GM12878 (cell line): ENCODE data around the gene NR1I3. TPM values are rescaled to one million over a fixed set of nuclear protein-coding genes. Genes with fewer than 3 reads are reported as not detected.

Source experiments
- ATAC-seq: fragments of 200-7000 bp; cut with Tn5 transposase; 3 replicates; pipeline ENCODE4 v1.9.1; 2020; ENCODE audit warnings: mild to moderate bottlenecking, moderate library complexity
- BruUV-seq: library from RNA; stranded (reverse); fragments of 400-500 nt; replicated peaks from 2 replicates; lab custom pipeline; 2021; lab: Mats Ljungman, UMichigan
- CTCF ChIA-PET: fragments of 300-600 bp; sonication (Branson Sonifier 250); formaldehyde crosslinking; extraction: SDS; loops from one replicate; lab custom pipeline; 2021; ENCODE audit warnings: inconsistent platforms; lab: Yijun Ruan, JAX
- POLR2A ChIA-PET: fragments of 350-600 bp; formaldehyde crosslinking; extraction: SDS; loops from one replicate; lab custom pipeline; 2021; ENCODE audit warnings: inconsistent platforms; lab: Charles Lee
- RAD21 ChIA-PET: fragments of 300-600 bp; sonication (Branson Sonifier 250); formaldehyde crosslinking; loops from one replicate; lab custom pipeline; 2023; ENCODE audit warnings: antibody characterized with exemption; ENCODE audit not compliant: unreplicated experiment; lab: Charles Lee
- SMC1A ChIA-PET: fragments of 300-600 bp; sonication (Branson Sonifier 250); formaldehyde crosslinking; loops from one replicate; lab custom pipeline; 2023; ENCODE audit not compliant: unreplicated experiment, uncharacterized antibody; lab: Charles Lee
- DNase-seq: peaks from one replicate; pipeline ENCODE4 v3.0.0-alpha.2; 2011; ENCODE audit warnings: low read depth, low spot score
- FAIRE-seq: peaks from 3 replicates; lab custom pipeline; 2011; peaks lifted over from hg19 to GRCh38; lab: Jason Lieb, UNC
- H2AFZ ChIP-seq: 2 replicates; pipeline ENCODE4 v1.6.0; 2011; ENCODE audit warnings: low read depth, low read length, control low read depth; ENCODE audit not compliant: control insufficient read depth
- H3K27ac ChIP-seq: 2 replicates; pipeline ENCODE4 v1.5.1; 2011; ENCODE audit warnings: control low read depth; ENCODE audit not compliant: control insufficient read depth, insufficient read depth
- H3K27me3 ChIP-seq, 2 experiments: replicated peaks in 1 of 2; 2 replicates each; pipeline versions ENCODE4 v1.6.0 to v1.6.1; 2011; ENCODE audit warnings: low read length in 1 of 2; ENCODE audit not compliant: control insufficient read depth in 2 of 2, insufficient read depth in 2 of 2
- H3K36me3 ChIP-seq, 2 experiments: 2 replicates each; pipeline ENCODE4 v1.5.1; 2011; ENCODE audit warnings: low read length in 1 of 2; ENCODE audit not compliant: control insufficient read depth in 2 of 2, insufficient read depth in 2 of 2
- H3K4me1 ChIP-seq: 2 replicates; pipeline ENCODE4 v1.6.1; 2011; ENCODE audit warnings: mild to moderate bottlenecking, low read length, moderate library complexity, mixed read lengths; ENCODE audit not compliant: control insufficient read depth, insufficient read depth
- H3K4me2 ChIP-seq: 2 replicates; pipeline ENCODE4 v1.6.0; 2011; ENCODE audit warnings: control low read depth; ENCODE audit not compliant: control insufficient read depth, insufficient read depth
- H3K4me3 ChIP-seq: fragments of 200-600 bp; sonication (generic); 2 replicates; pipeline ENCODE4 v1.5.1; 2016
- H3K79me2 ChIP-seq: 2 replicates; pipeline ENCODE4 v1.6.0; 2011; ENCODE audit warnings: low read length; ENCODE audit not compliant: control insufficient read depth, insufficient read depth
- H3K9ac ChIP-seq: 2 replicates; pipeline ENCODE4 v1.8.0; 2011; ENCODE audit warnings: low read length, control low read depth, mixed read lengths; ENCODE audit not compliant: control insufficient read depth, insufficient read depth
- H3K9me3 ChIP-seq: replicated peaks from 3 replicates; pipeline ENCODE4 v1.5.1; 2011; ENCODE audit warnings: mild to moderate bottlenecking, low read length; ENCODE audit not compliant: control insufficient read depth, insufficient read depth
- H4K20me1 ChIP-seq: 2 replicates; pipeline ENCODE4 v1.6.0; 2011; ENCODE audit not compliant: control insufficient read depth, insufficient read depth
- CBFB ChIP-seq: IDR thresholded peaks from 2 replicates; pipeline ENCODE4 v1.6.1; 2016; ENCODE audit warnings: antibody characterized with exemption, low read depth
- CEBPB ChIP-seq, 2 experiments: fragments of 150-350 bp in 1 of 2; IDR thresholded peaks; 2 replicates each; pipeline ENCODE4 v1.6.1; 2012 to 2014; ENCODE audit warnings: low read depth in 2 of 2, low read length in 2 of 2, borderline replicate concordance in 1 of 2, inconsistent platforms in 1 of 2
- CHD1 ChIP-seq: IDR thresholded peaks from 2 replicates; pipeline ENCODE4 v1.6.1; 2012; ENCODE audit warnings: low read depth, low read length, improper control_type of control experiment
- CREM ChIP-seq: IDR thresholded peaks from 2 replicates; pipeline ENCODE4 v1.6.1; 2014; ENCODE audit warnings: antibody characterized with exemption, low read depth
- ETV6 ChIP-seq, 2 experiments: fragments of 450-650 bp in 1 of 2; IDR thresholded peaks in 1 of 2; conservative IDR thresholded peaks in 1 of 2; 2 replicates each; pipeline ENCODE4 v1.6.1; 2014; ENCODE audit warnings: antibody characterized with exemption in 1 of 2, borderline replicate concordance in 1 of 2, low read depth in 1 of 2, mild to moderate bottlenecking in 1 of 2, moderate library complexity in 1 of 2
- IKZF1 ChIP-seq: fragments of 450-650 bp; conservative IDR thresholded peaks from 2 replicates; pipeline ENCODE4 v1.6.1; 2017; ENCODE audit warnings: antibody characterized with exemption, mild to moderate bottlenecking
- IKZF2 ChIP-seq, 2 experiments: fragments of 450-650 bp; IDR thresholded peaks; 2 replicates each; pipeline ENCODE4 v1.6.1; 2017; ENCODE audit warnings: mild to moderate bottlenecking in 2 of 2, moderate library complexity in 2 of 2
- IRF4 ChIP-seq: IDR thresholded peaks from 2 replicates; pipeline ENCODE4 v1.6.1; 2011; ENCODE audit warnings: low read depth, low read length
- JUNB ChIP-seq: IDR thresholded peaks from 2 replicates; pipeline ENCODE4 v1.6.1; 2016; ENCODE audit warnings: antibody characterized with exemption, mild to moderate bottlenecking
- MYB ChIP-seq: fragments of 150-350 bp; IDR thresholded peaks from 2 replicates; pipeline ENCODE4 v1.6.1; 2014; ENCODE audit warnings: mild to moderate bottlenecking, low read depth, low read length, borderline replicate concordance
- NFIC ChIP-seq: IDR thresholded peaks from 2 replicates; pipeline ENCODE4 v1.6.1; 2012; ENCODE audit warnings: low read depth, mild to moderate bottlenecking, inconsistent platforms, low read length, moderate library complexity
- PML ChIP-seq: IDR thresholded peaks from 2 replicates; pipeline ENCODE4 v1.6.1; 2012; ENCODE audit warnings: low read length, inconsistent platforms
- POLR2AphosphoS2 ChIP-seq: IDR thresholded peaks from 2 replicates; pipeline ENCODE4 v1.6.1; 2011; ENCODE audit warnings: low read depth, mild to moderate bottlenecking, low read length, improper control_type of control experiment, moderate library complexity
- POU2F2 ChIP-seq: IDR thresholded peaks from 3 replicates; pipeline ENCODE4 v1.6.1; 2011; ENCODE audit warnings: low read depth, mild to moderate bottlenecking, low read length, borderline replicate concordance
- RFX5 ChIP-seq: IDR thresholded peaks from 2 replicates; pipeline ENCODE4 v1.6.1; 2011; ENCODE audit warnings: low read depth, low read length, improper control_type of control experiment
- SIN3A ChIP-seq: IDR thresholded peaks from 2 replicates; pipeline ENCODE4 v1.6.1; 2012; ENCODE audit warnings: low read depth, low read length, improper control_type of control experiment
- SPI1 ChIP-seq: IDR thresholded peaks from 2 replicates; pipeline ENCODE4 v1.6.1; 2011; ENCODE audit warnings: low read depth, mild to moderate bottlenecking, low read length, moderate library complexity, borderline replicate concordance; ENCODE audit not compliant: insufficient read depth
- TCF3 ChIP-seq: IDR thresholded peaks from 2 replicates; pipeline ENCODE4 v1.6.1; 2012; ENCODE audit warnings: low read depth, mild to moderate bottlenecking, low read length, borderline replicate concordance; ENCODE audit not compliant: insufficient read depth
- ZNF687 ChIP-seq: fragments of 450-650 bp; IDR thresholded peaks from 2 replicates; pipeline ENCODE4 v1.6.1; 2017; ENCODE audit warnings: mild to moderate bottlenecking, moderate library complexity
- ZZZ3 ChIP-seq: IDR thresholded peaks from 2 replicates; pipeline ENCODE4 v1.6.1; 2011; ENCODE audit warnings: low read depth; ENCODE audit not compliant: control insufficient read depth, insufficient read length
- WGBS: methylation state at CpG from one replicate; pipeline ENCODE4 v1.1.6; 2016; ENCODE audit warnings: low lambda C conversion rate; ENCODE audit not compliant: insufficient replicate concordance, insufficient coverage; ENCODE audit errors: missing lambda C conversion rate; 5-methylcytosine and 5-hydroxymethylcytosine counted together
- in situ Hi-C: fragments of 300-500 bp; cut with MboI; formaldehyde crosslinking; loops from 9 replicates; pipeline ENCODE4 v1.14.3; 2018; ENCODE audit warnings: mixed read lengths
- intact Hi-C: fragments of 100-400 bp; cut with micrococcal nuclease; formaldehyde crosslinking; loops from one replicate; pipeline ENCODE4 v1.14.2; 2022; ENCODE audit not compliant: unreplicated experiment
- polyA plus RNA-seq, 11 experiments: library from polyadenylated mRNA; depleted of rRNA in 4 of 11; unstranded in 6 of 11; stranded (reverse) in 5 of 11; fragments of >200 nt; fragmentation: Nextera tagmentation in 4 of 11; fragmentation: Illumina TruSeq in 1 of 11; extraction: Ambion mirVana in 4 of 11; extraction: Trizol in 1 of 11; gene quantifications; 1 replicate in 1 of 11; 2 replicates in 10 of 11; pipeline versions ENCODE4 v1.2.1 to v1.2.3, GENCODE V29; 2011 to 2016; ENCODE audit warnings: inconsistent platforms in 2 of 11, missing spikeins in 2 of 11, low read depth in 1 of 11
- total RNA-seq, 4 experiments: library from RNA; depleted of rRNA in 3 of 4; stranded (reverse); fragments of >200 nt in 3 of 4; fragmentation: Illumina TruSeq in 1 of 4; extraction: Trizol in 1 of 4; gene quantifications; 2 replicates each; pipeline versions ENCODE4 v1.2.1 to v1.2.3, GENCODE V29; 2013 to 2021

Gene NR1I3
- total and polyA plus RNA-seq, 10 of the 15 experiments (the other 5 are each of a cell fraction or from before 2014, with no cell fraction given): 0.13 to 0.52 (median 0.24) TPM; not detected in 7

DNA sequence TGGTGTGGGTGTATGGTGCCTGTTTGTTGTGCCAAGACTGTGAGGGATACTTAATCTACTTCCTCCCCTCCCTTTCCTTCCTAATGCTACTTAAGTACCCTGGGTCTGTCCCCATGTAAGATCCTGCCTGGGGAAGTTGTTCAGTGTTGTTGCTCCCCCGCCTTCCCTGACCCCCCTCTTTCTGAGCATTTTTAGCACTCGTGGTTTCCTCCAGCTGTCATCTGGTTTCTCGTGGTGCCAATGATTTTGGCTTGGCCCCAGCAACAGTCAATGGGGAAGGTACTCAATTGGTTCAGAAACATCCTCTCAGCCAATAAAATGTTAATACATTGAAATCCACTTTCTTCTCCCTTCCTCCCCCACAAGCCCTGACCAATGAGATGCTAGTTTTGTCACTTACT is 52.7 kb downstream of the NR1I3 start (continued):
- TF ChIP-seq ZZZ3: no peak
- TF ChIP-seq CEBPB (IDR thresholded peaks at IDR 0.05; ENCODE audit: borderline replicate concordance in 1 of 2, low read depth in 2 of 2, low read length in 2 of 2): peak in 1 of 2 experiments; percentile 46; a peak in 1 of 4 replicates
- 0 out of 3 replicates have a peak, but pooled peaks have one; percentile 24 for TF ChIP-seq POU2F2
- TF ChIP-seq PML: peak; percentile 50; the same call in 1 of the 2 replicates
- TF ChIP-seq IKZF1: 0 out of 2 replicates have a peak, but pooled peaks have one; percentile 13
- TF ChIP-seq IRF4: peak; percentile 55; the same call in 1 of the 2 replicates
- TF ChIP-seq CREM: peak; percentile 74; the same call in 1 of the 2 replicates
- peak in 1 of 2 experiments; percentile 65; a peak in 3 of 4 replicates for TF ChIP-seq IKZF2 (IDR thresholded peaks at IDR 0.05)
- TF ChIP-seq MYB: no peak
- TF ChIP-seq ETV6 (conservative IDR thresholded peaks at IDR 0.05 in 1 of 2, IDR thresholded peaks at IDR 0.05 in 1 of 2; ENCODE audit: borderline replicate concordance in 1 of 2, low read depth in 1 of 2): peak in 1 of 2 experiments; percentile 75; a peak in 2 of 4 replicates
- peak; percentile 84 for TF ChIP-seq CBFB
- TF ChIP-seq TCF3: peak; percentile 73; the same call in 1 of the 2 replicates

GRCh38 chr1:161182214-161182613 is 55.8 kb downstream of the NR1I3 start:
- ChIA-PET SMC1A (interaction anchor here (0.7 to 5.6 kb wide), 15 partner anchors 10 to 207 kb away, joined by 3 to 50 read pairs (median 6); partner anchors contain the start of genes APOA2, NDUFS2, PPOX and TOMM40L), CTCF (interaction anchor here (0.6 to 5.6 kb wide), 18 partner anchors 11 to 200 kb away, joined by 3 to 74 read pairs (median 10); partner anchors contain the start of genes APOA2, NDUFS2, PPOX and TOMM40L), POLR2A (interaction anchor here (0.7 to 2.7 kb wide), 9 partner anchors 16 to 207 kb away, joined by 3 to 17 read pairs (median 4); partner anchors contain the start of genes DEDD, NDUFS2, PPOX and USF1), RAD21 (interaction anchor here (0.8 to 3.2 kb wide), 11 partner anchors 12 to 132 kb away, joined by 3 to 25 read pairs (median 5); partner anchors contain the start of genes ADAMTS4, NDUFS2, PPOX and SDHC)
- no peaks in the 10 kb centered on the region for H3K36me3 ChIP-seq
- peaks cover 16% of the 10 kb centered on the region for H3K79me2 ChIP-seq
- no peaks in the 10 kb centered on the region for H3K9me3 ChIP-seq
- ATAC-seq (peak; percentile 56), FAIRE-seq (peak; percentile 69), DNase-seq (peak; percentile 63)
- peak overlapping the region; percentile 79 for H3K4me2 ChIP-seq
- peaks cover 59% of the 10 kb centered on the region for H3K4me1 ChIP-seq
- peak overlapping the region; percentile 97 for H3K27ac ChIP-seq
- 43% methylated on average over 1 of the region's 1 CpG for WGBS
- in situ Hi-C loops: no loop called here
- no peak overlapping the region for H2AFZ ChIP-seq
- intact Hi-C loops: no loop called here
- 0 out of 2 replicates have a peak overlapping the region, but pooled peaks have one; percentile 17 for H3K9ac ChIP-seq
- BruUV-seq: no TSS peak
- no peaks in the 10 kb centered on the region for H4K20me1 ChIP-seq
- no peaks in the 10 kb centered on the region for H3K27me3 ChIP-seq
- H3K4me3 ChIP-seq: no peak overlapping the region; the same call in 1 of the 2 replicates
- 0 out of 2 replicates have a peak, but pooled peaks have one; percentile 49 for TF ChIP-seq ZNF687
- TF ChIP-seq SPI1: no peak
- TF ChIP-seq SIN3A: no peak
- peak; percentile 54 for TF ChIP-seq NFIC
- no peak for TF ChIP-seq RFX5
- peak; percentile 43; the same call in 1 of the 2 replicates for TF ChIP-seq JUNB
- no peak for TF ChIP-seq TCF3
- TF ChIP-seq POLR2AphosphoS2: no peak
- TF ChIP-seq CHD1: no peak
